H9 (cell line): Measurements from ENCODE around the gene PIH1D2. TPM values are rescaled to one million over a fixed set of nuclear protein-coding genes. Genes with fewer than 3 reads are reported as not detected.

Experiments used
- DNase-seq: peaks from one replicate; pipeline ENCODE4 v3.0.0-alpha.2; 2017
- H2AFZ ChIP-seq: one replicate; pipeline ENCODE4 v1.6.1; 2013; ENCODE audit warnings: mild to moderate bottlenecking, low read length, control low read depth, moderate library complexity
- H2AK5ac ChIP-seq: 2 replicates; pipeline ENCODE4 v1.6.1; 2013; ENCODE audit warnings: low read length, control low read depth, mixed read lengths; ENCODE audit not compliant: insufficient read length
- H2BK120ac ChIP-seq: one replicate; pipeline ENCODE4 v1.6.1; 2013; ENCODE audit warnings: low read depth, mild to moderate bottlenecking, low read length, control low read depth, inconsistent platforms; ENCODE audit not compliant: poor library complexity, severe bottlenecking
- H2BK12ac ChIP-seq: 2 replicates; pipeline ENCODE4 v1.6.1; 2013; ENCODE audit warnings: low read length, control low read depth, mixed read lengths, low read depth; ENCODE audit not compliant: insufficient read length
- H2BK15ac ChIP-seq: 2 replicates; pipeline ENCODE4 v1.6.1; 2013; ENCODE audit warnings: low read depth, low read length, control low read depth
- H2BK20ac ChIP-seq: one replicate; pipeline ENCODE4 v1.6.1; 2013; ENCODE audit warnings: low read depth, mild to moderate bottlenecking, low read length, control low read depth, inconsistent platforms; ENCODE audit not compliant: poor library complexity, severe bottlenecking
- H2BK5ac ChIP-seq: 2 replicates; pipeline ENCODE4 v1.6.1; 2013; ENCODE audit warnings: low read length, control low read depth, mixed read lengths; ENCODE audit not compliant: insufficient read length
- H3K14ac ChIP-seq: 2 replicates; pipeline ENCODE4 v1.6.1; 2013; ENCODE audit warnings: low read length, control low read depth; ENCODE audit not compliant: insufficient read depth
- H3K18ac ChIP-seq: 2 replicates; pipeline ENCODE4 v1.6.1; 2013; ENCODE audit warnings: low read depth, mild to moderate bottlenecking, mixed read lengths, low read length, control low read depth; ENCODE audit not compliant: insufficient read length
- H3K23ac ChIP-seq: 2 replicates; pipeline ENCODE4 v1.6.1; 2013; ENCODE audit warnings: low read length, control low read depth, mixed read lengths, low read depth; ENCODE audit not compliant: insufficient read length
- H3K23me2 ChIP-seq: 2 replicates; pipeline ENCODE4 v1.6.1; 2013; ENCODE audit warnings: low read depth, mild to moderate bottlenecking, mixed read lengths, low read length, control low read depth; ENCODE audit not compliant: insufficient read length, poor library complexity, severe bottlenecking
- H3K27ac ChIP-seq: 2 replicates; pipeline ENCODE4 v1.5.1; 2013; ENCODE audit warnings: low read length, control low read depth, mixed read lengths, low read depth; ENCODE audit not compliant: insufficient read length
- H3K27me3 ChIP-seq: 2 replicates; pipeline ENCODE4 v1.6.1; 2013; ENCODE audit warnings: low read length, control low read depth, inconsistent platforms; ENCODE audit not compliant: insufficient read depth
- H3K4ac ChIP-seq: 2 replicates; pipeline ENCODE4 v1.6.1; 2013; ENCODE audit warnings: low read depth, mild to moderate bottlenecking, control low read depth, inconsistent platforms, low read length, moderate library complexity
- H3K4me1 ChIP-seq: 2 replicates; pipeline ENCODE4 v1.6.1; 2013; ENCODE audit warnings: low read length, control low read depth, inconsistent platforms; ENCODE audit not compliant: insufficient read depth
- H3K4me2 ChIP-seq: 2 replicates; pipeline ENCODE4 v1.6.1; 2013; ENCODE audit warnings: low read length, control low read depth, mixed read lengths; ENCODE audit not compliant: insufficient read length, insufficient read depth
- H3K56ac ChIP-seq: 2 replicates; pipeline ENCODE4 v1.6.1; 2013; ENCODE audit warnings: low read depth, mild to moderate bottlenecking, mixed read lengths, low read length, control low read depth; ENCODE audit not compliant: insufficient read length
- H3K79me1 ChIP-seq: 2 replicates; pipeline ENCODE4 v1.6.1; 2013; ENCODE audit warnings: low read depth, mild to moderate bottlenecking, moderate library complexity, low read length, control low read depth, inconsistent platforms; ENCODE audit not compliant: insufficient read depth, poor library complexity, severe bottlenecking
- H3K79me2 ChIP-seq: 2 replicates; pipeline ENCODE4 v1.6.1; 2013; ENCODE audit warnings: low read length, control low read depth, inconsistent platforms; ENCODE audit not compliant: insufficient read depth
- H3K9ac ChIP-seq: 2 replicates; pipeline ENCODE4 v1.6.1; 2013; ENCODE audit warnings: low read length, control low read depth, mixed read lengths; ENCODE audit not compliant: insufficient read length; ENCODE audit errors: extremely low read depth
- H3K9me3 ChIP-seq: one replicate; pipeline ENCODE4 v1.6.1; 2013; ENCODE audit warnings: low read depth, low read length, inconsistent platforms; ENCODE audit not compliant: control insufficient read depth
- H3T11ph ChIP-seq: one replicate; pipeline ENCODE4 v1.6.1; 2013; ENCODE audit warnings: mild to moderate bottlenecking, low read length, control low read depth, inconsistent platforms
- H4K20me1 ChIP-seq: one replicate; pipeline ENCODE4 v1.6.1; 2013; ENCODE audit not compliant: control insufficient read depth, insufficient read length, insufficient read depth
- H4K5ac ChIP-seq: 2 replicates; pipeline ENCODE4 v1.6.1; 2013; ENCODE audit warnings: low read depth, mild to moderate bottlenecking, mixed read lengths, low read length, control low read depth; ENCODE audit not compliant: insufficient read length
- H4K8ac ChIP-seq: replicated peaks from 2 replicates; pipeline ENCODE4 v1.6.1; 2013; ENCODE audit warnings: low read length, control low read depth, mixed read lengths, low read depth; ENCODE audit not compliant: insufficient read length
- H4K91ac ChIP-seq: 2 replicates; pipeline ENCODE4 v1.6.1; 2013; ENCODE audit warnings: low read depth, mild to moderate bottlenecking, moderate library complexity, mixed read lengths, low read length, control low read depth; ENCODE audit not compliant: insufficient read length
- H3K27ac Mint-ChIP-seq, 3 experiments: 2 replicates in 2 of 3; 3 replicates in 1 of 3; pipeline ENCODE4 v1.8.0; 2020 to 2021; ENCODE audit warnings: mixed read lengths in 3 of 3, mild to moderate bottlenecking in 1 of 3, moderate library complexity in 1 of 3
- H3K27me3 Mint-ChIP-seq: 2 replicates; pipeline ENCODE4 v1.8.0; 2021; ENCODE audit warnings: low read depth, mild to moderate bottlenecking, moderate library complexity, mixed read lengths
- H3K36me3 Mint-ChIP-seq, 3 experiments: 2 replicates in 2 of 3; 3 replicates in 1 of 3; pipeline ENCODE4 v1.8.0; 2020 to 2021; ENCODE audit warnings: low read depth in 3 of 3, mixed read lengths in 3 of 3; ENCODE audit not compliant: insufficient read depth in 1 of 3
- H3K4me1 Mint-ChIP-seq, 2 experiments: 2 replicates each; pipeline ENCODE4 v1.8.0; 2020; ENCODE audit warnings: mixed read lengths in 2 of 2
- H3K4me3 Mint-ChIP-seq, 2 experiments: 2 replicates in 1 of 2; 3 replicates in 1 of 2; pipeline ENCODE4 v1.8.0; 2020 to 2021; ENCODE audit warnings: mild to moderate bottlenecking in 2 of 2, mixed read lengths in 2 of 2, moderate library complexity in 1 of 2
- H3K9me3 Mint-ChIP-seq, 2 experiments: 2 replicates in 1 of 2; 3 replicates in 1 of 2; pipeline ENCODE4 v1.8.0; 2020; ENCODE audit warnings: mild to moderate bottlenecking in 2 of 2, mixed read lengths in 2 of 2, moderate library complexity in 1 of 2
- WGBS: extraction: QIAGEN DNeasy Blood & Tissue Kit; methylation state at CpG from one replicate; pipeline ENCODE4 v1.1.7; 2013; ENCODE audit warnings: missing lambda C conversion rate, low lambda C conversion rate, mixed read lengths; ENCODE audit not compliant: insufficient read length; ENCODE audit errors: extremely low coverage; 5-methylcytosine and 5-hydroxymethylcytosine counted together
- total RNA-seq: library from RNA; stranded (reverse); gene quantifications from 2 replicates; pipeline ENCODE4 v1.2.1, GENCODE V29; 2021
- TF ChIP-seq, protein P1 (sequence below): fragments of 200-600 bp; sonication (generic); conservative IDR thresholded peaks from 3 replicates; pipeline ENCODE4 v1.8.0; 2021; ENCODE audit warnings: antibody characterized with exemption, mild to moderate bottlenecking

The PIH1D2 gene
- total RNA-seq, 1 experiment from 2014 or later, result 1.1 TPM

DNA sequence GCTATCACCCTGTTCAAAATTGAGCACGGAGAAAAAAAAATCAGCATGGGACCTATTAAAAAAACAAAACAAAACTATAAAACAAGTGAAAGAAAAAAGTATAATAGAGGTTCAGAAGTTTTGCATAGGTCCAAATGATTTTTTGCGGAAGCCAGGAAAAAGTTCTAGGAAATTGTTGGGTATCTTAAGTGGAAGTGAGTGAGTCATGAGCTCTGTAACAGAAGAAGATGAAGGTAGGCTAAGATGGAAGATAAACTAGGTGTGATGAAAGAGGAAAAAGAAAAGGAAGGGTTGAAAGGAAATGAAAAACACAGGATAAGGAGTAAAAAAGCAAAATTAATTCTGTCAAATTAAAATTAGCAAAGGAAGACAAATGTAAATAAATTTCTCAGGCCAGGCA lies 40.6 kb upstream of the PIH1D2 start:
- Histone ChIP-seq H3K9me3 (no peaks in the 10 kb centered on the region), H3K18ac (no peak overlapping the region), H4K91ac (no peak overlapping the region), H3K4me2 (no peak overlapping the region), H2AK5ac (no peak overlapping the region), H3K56ac (no peak overlapping the region), H4K20me1 (no peaks in the 10 kb centered on the region), H2BK5ac (no peak overlapping the region), H4K8ac (no peak overlapping the region), H3K4me1 (no peaks in the 10 kb centered on the region), H3K9ac (no peak overlapping the region), H3K79me1 (no peaks in the 10 kb centered on the region), H2AFZ (no peak overlapping the region), H3K23me2 (no peaks in the 10 kb centered on the region), H3K27me3 (no peaks in the 10 kb centered on the region), H2BK20ac (no peak overlapping the region), H3T11ph (no peak overlapping the region), H3K79me2 (no peaks in the 10 kb centered on the region), H2BK120ac (no peak overlapping the region), H4K5ac (no peak overlapping the region), H3K27ac (no peak overlapping the region), H3K14ac (no peak overlapping the region), H2BK12ac (no peak overlapping the region), H3K23ac (no peak overlapping the region), H2BK15ac (no peak overlapping the region), H3K4ac (no peak overlapping the region)
- no CpG with 5 or more reads among the region's 2 CpGs for WGBS
- no peak for DNase-seq
- no peak overlapping the region; a peak in 1 of 7 replicates for H3K27ac Mint-ChIP-seq
- no peaks in the 10 kb centered on the region for H3K9me3 Mint-ChIP-seq
- TF ChIP-seq, protein P1, sequence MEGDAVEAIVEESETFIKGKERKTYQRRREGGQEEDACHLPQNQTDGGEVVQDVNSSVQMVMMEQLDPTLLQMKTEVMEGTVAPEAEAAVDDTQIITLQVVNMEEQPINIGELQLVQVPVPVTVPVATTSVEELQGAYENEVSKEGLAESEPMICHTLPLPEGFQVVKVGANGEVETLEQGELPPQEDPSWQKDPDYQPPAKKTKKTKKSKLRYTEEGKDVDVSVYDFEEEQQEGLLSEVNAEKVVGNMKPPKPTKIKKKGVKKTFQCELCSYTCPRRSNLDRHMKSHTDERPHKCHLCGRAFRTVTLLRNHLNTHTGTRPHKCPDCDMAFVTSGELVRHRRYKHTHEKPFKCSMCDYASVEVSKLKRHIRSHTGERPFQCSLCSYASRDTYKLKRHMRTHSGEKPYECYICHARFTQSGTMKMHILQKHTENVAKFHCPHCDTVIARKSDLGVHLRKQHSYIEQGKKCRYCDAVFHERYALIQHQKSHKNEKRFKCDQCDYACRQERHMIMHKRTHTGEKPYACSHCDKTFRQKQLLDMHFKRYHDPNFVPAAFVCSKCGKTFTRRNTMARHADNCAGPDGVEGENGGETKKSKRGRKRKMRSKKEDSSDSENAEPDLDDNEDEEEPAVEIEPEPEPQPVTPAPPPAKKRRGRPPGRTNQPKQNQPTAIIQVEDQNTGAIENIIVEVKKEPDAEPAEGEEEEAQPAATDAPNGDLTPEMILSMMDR, result no peak
- H3K27me3 Mint-ChIP-seq, result peaks cover 1% of the 10 kb centered on the region; the same call in 1 of the 2 replicates
- H3K4me3 Mint-ChIP-seq, result no peak overlapping the region
- H3K4me1 Mint-ChIP-seq, result no peaks in the 10 kb centered on the region
- H3K36me3 Mint-ChIP-seq, result no peaks in the 10 kb centered on the region
